ENCODE results near the gene CAPN12.

DNA sequence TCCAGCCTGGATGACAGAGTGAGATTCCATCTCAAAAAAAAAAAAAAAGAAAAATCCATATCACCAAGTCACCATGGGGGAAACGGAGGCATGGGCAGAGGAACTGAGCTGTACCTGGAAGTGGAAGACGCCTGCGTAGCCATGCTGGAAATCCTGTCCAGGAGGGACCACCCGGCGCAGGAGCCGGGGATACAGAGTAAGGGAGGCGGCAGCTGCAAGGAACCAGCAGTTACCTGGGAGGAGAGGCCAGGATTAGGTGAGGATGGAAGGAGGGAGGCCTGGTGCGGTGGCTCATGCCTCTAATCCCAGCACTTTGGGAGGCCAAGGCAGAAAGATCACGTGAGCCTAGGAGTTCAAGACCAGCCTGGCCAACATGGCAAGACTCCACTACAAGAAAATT is 2.0 kb downstream of the CAPN12 start:
- TF ChIP-seq, protein P1, sequence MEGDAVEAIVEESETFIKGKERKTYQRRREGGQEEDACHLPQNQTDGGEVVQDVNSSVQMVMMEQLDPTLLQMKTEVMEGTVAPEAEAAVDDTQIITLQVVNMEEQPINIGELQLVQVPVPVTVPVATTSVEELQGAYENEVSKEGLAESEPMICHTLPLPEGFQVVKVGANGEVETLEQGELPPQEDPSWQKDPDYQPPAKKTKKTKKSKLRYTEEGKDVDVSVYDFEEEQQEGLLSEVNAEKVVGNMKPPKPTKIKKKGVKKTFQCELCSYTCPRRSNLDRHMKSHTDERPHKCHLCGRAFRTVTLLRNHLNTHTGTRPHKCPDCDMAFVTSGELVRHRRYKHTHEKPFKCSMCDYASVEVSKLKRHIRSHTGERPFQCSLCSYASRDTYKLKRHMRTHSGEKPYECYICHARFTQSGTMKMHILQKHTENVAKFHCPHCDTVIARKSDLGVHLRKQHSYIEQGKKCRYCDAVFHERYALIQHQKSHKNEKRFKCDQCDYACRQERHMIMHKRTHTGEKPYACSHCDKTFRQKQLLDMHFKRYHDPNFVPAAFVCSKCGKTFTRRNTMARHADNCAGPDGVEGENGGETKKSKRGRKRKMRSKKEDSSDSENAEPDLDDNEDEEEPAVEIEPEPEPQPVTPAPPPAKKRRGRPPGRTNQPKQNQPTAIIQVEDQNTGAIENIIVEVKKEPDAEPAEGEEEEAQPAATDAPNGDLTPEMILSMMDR (IDR thresholded peaks at IDR 0.05), result no peak
- TF ChIP-seq POLR2A (IDR thresholded peaks at IDR 0.05), result no peak
